Loucy (cell line): ENCODE data around the gene HPD.

Experiments
- EZH2phosphoT487 ChIP-seq: fragments of 200-600 bp; IDR thresholded peaks from 2 replicates; pipeline ENCODE4 v1.6.1; 2018; ENCODE audit warnings: antibody characterized with exemption, mild to moderate bottlenecking, moderate library complexity, borderline replicate concordance
- TF ChIP-seq, protein P1 (sequence below): fragments of 200-600 bp; sonication (generic); conservative IDR thresholded peaks from 2 replicates; pipeline ENCODE4 v1.5.1; 2014; ENCODE audit warnings: mild to moderate bottlenecking, antibody characterized with exemption, low read length

DNA sequence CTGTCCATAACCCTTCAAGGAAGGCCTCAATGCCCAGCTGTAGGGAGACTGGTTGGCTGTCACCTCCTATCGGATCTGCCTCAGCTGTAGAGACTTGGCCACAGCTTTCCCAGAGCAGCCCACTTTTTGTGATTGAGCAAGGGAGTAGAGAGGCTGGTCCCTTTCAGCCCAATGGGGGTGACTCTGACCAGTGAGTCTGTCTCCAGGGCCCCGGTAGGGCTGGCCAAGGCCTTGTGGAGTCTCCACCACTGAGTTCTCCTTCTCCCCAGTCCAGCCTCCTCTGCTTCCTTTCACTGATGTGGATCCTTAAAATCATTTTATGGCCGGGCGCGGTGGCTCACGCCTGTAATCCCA is 14.5 kb upstream of the HPD start:
- TF ChIP-seq, protein P1, sequence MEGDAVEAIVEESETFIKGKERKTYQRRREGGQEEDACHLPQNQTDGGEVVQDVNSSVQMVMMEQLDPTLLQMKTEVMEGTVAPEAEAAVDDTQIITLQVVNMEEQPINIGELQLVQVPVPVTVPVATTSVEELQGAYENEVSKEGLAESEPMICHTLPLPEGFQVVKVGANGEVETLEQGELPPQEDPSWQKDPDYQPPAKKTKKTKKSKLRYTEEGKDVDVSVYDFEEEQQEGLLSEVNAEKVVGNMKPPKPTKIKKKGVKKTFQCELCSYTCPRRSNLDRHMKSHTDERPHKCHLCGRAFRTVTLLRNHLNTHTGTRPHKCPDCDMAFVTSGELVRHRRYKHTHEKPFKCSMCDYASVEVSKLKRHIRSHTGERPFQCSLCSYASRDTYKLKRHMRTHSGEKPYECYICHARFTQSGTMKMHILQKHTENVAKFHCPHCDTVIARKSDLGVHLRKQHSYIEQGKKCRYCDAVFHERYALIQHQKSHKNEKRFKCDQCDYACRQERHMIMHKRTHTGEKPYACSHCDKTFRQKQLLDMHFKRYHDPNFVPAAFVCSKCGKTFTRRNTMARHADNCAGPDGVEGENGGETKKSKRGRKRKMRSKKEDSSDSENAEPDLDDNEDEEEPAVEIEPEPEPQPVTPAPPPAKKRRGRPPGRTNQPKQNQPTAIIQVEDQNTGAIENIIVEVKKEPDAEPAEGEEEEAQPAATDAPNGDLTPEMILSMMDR, result no peak
- no peak for TF ChIP-seq EZH2phosphoT487
